Gastroesophageal sphincter (tissue), 4 donors: ENCODE data around the gene CELF2. TPM values are rescaled to one million over a fixed set of nuclear protein-coding genes. Genes with fewer than 3 reads are reported as not detected.

Experiments used
- ATAC-seq: fragments of 150-250 bp; one replicate; pipeline ENCODE4 v1.9.1; 2016; ENCODE audit warnings: mild to moderate bottlenecking, moderate library complexity
- H3K27ac ChIP-seq, 4 donors: fragments of 200-600 bp; sonication (generic) in 3 of 4; 1 replicate in 3 of 4; 2 replicates in 1 of 4; pipeline ENCODE4 v1.5.1; 2016 to 2019
- H3K27me3 ChIP-seq: fragments of 200-600 bp; sonication (generic); one replicate; pipeline ENCODE4 v1.5.1; 2019
- H3K36me3 ChIP-seq, 2 donors: fragments of 200-600 bp; sonication (generic); one replicate each; pipeline ENCODE4 v1.5.1; 2019; ENCODE audit warnings: control low read depth in 1 of 2
- H3K4me1 ChIP-seq, 3 donors: fragments of 200-600 bp; sonication (generic); 1 replicate in 2 of 3; 2 replicates in 1 of 3; pipeline ENCODE4 v1.5.1; 2016 to 2019; ENCODE audit warnings: control low read depth in 2 of 3
- H3K4me3 ChIP-seq, 2 donors: fragments of 200-600 bp; sonication (generic); one replicate each; pipeline ENCODE4 v1.5.1; 2019; ENCODE audit warnings: mild to moderate bottlenecking in 1 of 2, moderate library complexity in 1 of 2
- H3K9me3 ChIP-seq, 3 donors: fragments of 200-600 bp; sonication (generic); one replicate each; pipeline ENCODE4 v1.5.1; 2017 to 2019; ENCODE audit warnings: control low read depth in 2 of 3
- CTCF ChIP-seq, 4 experiments: fragments of 200-600 bp in 2 of 4; fragments of 450-650 bp in 2 of 4; sonication (generic) in 1 of 4; IDR thresholded peaks; one replicate each; pipeline ENCODE4 v1.5.1; 2017 to 2019; ENCODE audit warnings: antibody characterized with exemption in 4 of 4, mild to moderate bottlenecking in 2 of 4, moderate library complexity in 2 of 4
- EP300 ChIP-seq: sonication (generic); formaldehyde crosslinking; IDR thresholded peaks from one replicate; pipeline ENCODE4 v1.6.1; 2017; ENCODE audit warnings: antibody characterized with exemption, mild to moderate bottlenecking
- POLR2A ChIP-seq, 2 donors: fragments of 450-650 bp; IDR thresholded peaks; one replicate each; pipeline ENCODE4 v1.6.1; 2017; ENCODE audit warnings: antibody characterized with exemption in 2 of 2, mild to moderate bottlenecking in 2 of 2, moderate library complexity in 1 of 2
- POLR2AphosphoS5 ChIP-seq: sonication (generic); formaldehyde crosslinking; IDR thresholded peaks from one replicate; pipeline ENCODE4 v1.6.1; 2017; ENCODE audit warnings: antibody characterized with exemption
- WGBS, 2 donors: methylation state at CpG; one replicate each; pipeline ENCODE4 v1.1.5; 2018; ENCODE audit warnings: low coverage in 1 of 2; 5-methylcytosine and 5-hydroxymethylcytosine counted together
- total RNA-seq, 4 donors: library from RNA; depleted of rRNA; stranded (reverse); fragments of >200 nt; gene quantifications; one replicate each; pipeline ENCODE4 v1.1.0, GENCODE V29; 2016

CELF2 gene
- total RNA-seq, 4 donors from 2014 or later, result 82.4 to 122 (median 110) TPM

DNA sequence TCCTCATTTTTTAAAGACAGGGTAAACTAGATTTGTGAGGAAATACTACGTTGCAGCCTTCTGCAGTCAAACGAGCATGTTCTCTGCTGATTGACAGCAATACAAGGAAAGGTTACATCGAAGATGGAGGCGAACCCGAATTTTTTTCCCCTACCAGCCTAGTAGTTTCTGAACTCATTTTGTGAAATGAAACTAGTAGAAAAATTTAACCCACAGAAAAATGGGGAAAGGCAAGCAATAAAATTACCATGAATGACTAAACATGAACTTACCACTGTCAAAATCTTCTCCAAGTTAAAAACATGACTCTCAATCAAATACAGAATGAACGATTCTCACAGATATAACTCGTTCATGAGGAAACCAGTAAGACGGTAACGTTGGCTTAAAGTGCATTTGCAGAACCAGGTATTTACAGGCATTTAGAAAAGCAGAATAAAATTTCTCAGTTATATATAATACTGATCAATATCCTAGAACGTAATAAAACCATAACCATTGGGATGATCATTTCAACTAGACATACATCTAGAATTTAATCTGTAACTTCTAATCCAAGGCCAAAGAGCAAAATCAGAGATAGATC, 73.9 kb downstream of the CELF2 start:
- Histone ChIP-seq H3K9me3 (no peaks in the 10 kb centered on the region), H3K27me3 (no peaks in the 10 kb centered on the region), H3K27ac (no peak overlapping the region), H3K4me1 (peaks cover 0 to 7% (median 0%) of the 10 kb centered on the region in 3 donors), H3K4me3 (no peak overlapping the region), H3K36me3 (no peaks in the 10 kb centered on the region)
- TF ChIP-seq EP300 (no peak), CTCF (IDR thresholded peaks at IDR 0.05) (no peak), POLR2A (IDR thresholded peaks at IDR 0.05) (no peak), POLR2AphosphoS5 (no peak)
- ATAC-seq, result no peak
- 92 to 93% methylated on average over 9 to 10 of the region's 10 CpGs for WGBS, 2 donors

DNA sequence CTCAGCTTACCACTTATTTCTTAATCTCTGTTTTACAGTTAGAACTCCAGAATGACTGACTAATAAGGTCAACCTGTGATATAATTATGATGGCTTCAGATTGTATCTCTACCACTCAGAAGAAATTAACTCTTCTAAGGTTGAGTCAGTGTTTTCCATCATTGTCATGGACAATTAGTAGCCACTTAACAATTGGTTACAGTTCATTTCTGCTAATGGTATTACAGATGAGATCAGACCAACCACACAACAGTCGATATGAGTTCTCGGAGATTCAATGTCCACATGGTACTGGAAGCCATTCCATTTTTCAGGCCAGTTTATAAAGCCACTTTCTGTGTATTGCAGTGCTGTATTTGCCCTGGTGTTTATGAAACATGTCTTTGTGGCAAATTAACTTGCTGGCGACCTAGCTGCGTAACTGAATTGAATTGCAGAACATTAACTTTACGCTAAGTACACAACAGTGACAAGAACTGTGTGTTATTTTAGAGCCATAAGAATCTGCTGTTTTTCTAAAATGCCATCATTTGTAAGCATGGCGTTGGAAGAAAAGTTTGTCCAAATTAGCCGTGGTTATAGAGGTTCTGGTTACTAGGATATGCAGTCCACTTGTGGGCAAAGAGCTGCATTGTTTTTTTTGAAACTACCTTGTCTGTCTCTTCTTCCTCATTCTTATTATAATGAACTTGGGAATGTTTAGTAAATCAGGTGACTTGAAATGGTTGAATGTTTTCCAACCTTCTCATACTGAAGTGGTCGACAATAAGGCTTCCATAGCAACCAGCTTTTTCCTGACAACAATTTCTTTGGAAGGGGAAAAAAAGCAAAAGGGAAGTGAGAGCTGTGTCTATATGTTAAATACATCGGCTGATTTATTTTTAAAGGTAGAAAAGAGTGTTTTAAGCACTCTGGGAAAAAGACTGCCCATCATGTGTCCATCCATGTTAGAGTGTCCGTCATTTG, 76.4 kb downstream of the CELF2 start:
- Histone ChIP-seq H3K27me3 (no peaks in the 10 kb centered on the region), H3K4me1 (peaks cover 0 to 13% (median 3%) of the 10 kb centered on the region in 3 donors), H3K27ac (no peak overlapping the region), H3K4me3 (no peak overlapping the region), H3K36me3 (no peaks in the 10 kb centered on the region), H3K9me3 (no peaks in the 10 kb centered on the region)
- WGBS, 2 donors, result 88 to 89% methylated on average over 10 of the region's 10 CpGs
- no peak for ATAC-seq
- TF ChIP-seq POLR2A (IDR thresholded peaks at IDR 0.05) (no peak), CTCF (IDR thresholded peaks at IDR 0.05) (no peak), EP300 (no peak), POLR2AphosphoS5 (no peak)

DNA sequence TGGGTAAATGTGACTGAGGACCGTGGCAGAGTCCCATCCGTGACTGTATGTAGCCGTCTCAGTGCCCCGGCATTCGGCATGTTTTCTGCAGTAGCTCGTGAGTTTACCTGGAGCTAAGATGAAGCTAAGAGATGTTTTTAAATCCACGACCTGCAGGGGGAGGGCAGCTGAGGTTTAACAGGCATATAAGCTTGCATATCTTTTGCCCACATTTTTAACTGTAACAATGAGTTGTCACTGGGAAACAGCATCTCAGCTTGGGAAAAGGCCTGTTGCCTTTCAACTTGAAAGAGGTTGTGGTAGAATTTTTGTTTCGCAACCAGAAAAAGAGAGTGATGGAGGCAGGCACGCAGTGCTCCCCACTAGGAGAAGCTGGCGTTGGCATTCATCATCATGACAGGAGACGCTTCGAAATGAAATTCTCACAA, 77.7 kb downstream of the CELF2 start:
- Histone ChIP-seq H3K4me3 (no peak overlapping the region), H3K9me3 (no peaks in the 10 kb centered on the region), H3K36me3 (no peaks in the 10 kb centered on the region), H3K27ac (no peak overlapping the region), H3K27me3 (no peaks in the 10 kb centered on the region), H3K4me1 (peaks cover 0 to 14% (median 3%) of the 10 kb centered on the region in 3 donors)
- no peak for ATAC-seq
- TF ChIP-seq POLR2AphosphoS5 (no peak), POLR2A (IDR thresholded peaks at IDR 0.05) (no peak), EP300 (no peak), CTCF (IDR thresholded peaks at IDR 0.05) (no peak)
- 92 to 96% methylated on average over 5 to 12 of the region's 12 CpGs for WGBS, 2 donors

GRCh38 chr10:11096422-11096821, 78.8 kb downstream of the CELF2 start:
- no peak overlapping the region for H3K4me3 ChIP-seq
- H3K27ac ChIP-seq, result no peak overlapping the region
- TF ChIP-seq POLR2AphosphoS5 (no peak), EP300 (no peak), CTCF (IDR thresholded peaks at IDR 0.05) (no peak), POLR2A (IDR thresholded peaks at IDR 0.05) (no peak)
- H3K9me3 ChIP-seq, result no peaks in the 10 kb centered on the region
- H3K4me1 ChIP-seq, result peaks cover 0 to 14% (median 3%) of the 10 kb centered on the region in 3 donors
- WGBS, 2 donors, result 85 to 100% methylated on average over 2 to 3 of the region's 3 CpGs
- no peaks in the 10 kb centered on the region for H3K36me3 ChIP-seq
- no peaks in the 10 kb centered on the region for H3K27me3 ChIP-seq
- no peak for ATAC-seq
